Superior temporal gyrus (tissue), 1 donor: Measurements from ENCODE around the gene PCDHGA3.
"Not testable (repeated sequence)": the region's sequence is repeated elsewhere in the genome, so short reads cannot be mapped to it uniquely, and the experiment has no call there.

Experiments used
- DNase-seq: peaks from one replicate; pipeline ENCODE4 v3.0.0-alpha.2; 2016; ENCODE audit errors: extremely low spot score

Gene PCDHGA3

GRCh38 chr5:141346017-141346416 is 2.4 kb downstream of the PCDHGA3 start:
- DNase-seq, result not testable (repeated sequence)

GRCh38 chr5:141349917-141350619 is 6.4 kb downstream of the PCDHGA3 start, which contains the start of gene PCDHGB1:
Gene PCDHGB1 (plus strand): TSS chr5:141350099. CDS start chr5:141350261, 162 bp downstream.
- DNase-seq, result peak; percentile 25

- DNase-seq, result no peak
Observed at GRCh38 chr5:141351591-141351990, 8.0 kb downstream of the PCDHGA3 start.

GRCh38 chr5:141354900-141355469 is 11.4 kb downstream of the PCDHGA3 start, which contains the start of gene PCDHGA4:
Gene PCDHGA4 (plus strand): TSS chr5:141355021. CDS start chr5:141355108, 87 bp downstream.
- no peak for DNase-seq

GRCh38 chr5:141355641-141356040 is 12.0 kb downstream of the PCDHGA3 start:
- DNase-seq, result no peak

- no peak for DNase-seq
Observed at GRCh38 chr5:141356133-141356532, 12.5 kb downstream of the PCDHGA3 start.

- DNase-seq, result no peak
Observed at GRCh38 chr5:141356950-141357349, 13.3 kb downstream of the PCDHGA3 start.

- DNase-seq, result peak; percentile 39
Observed at GRCh38 chr5:141359790-141360426, 16.3 kb downstream of the PCDHGA3 start, which contains the start of gene PCDHGB2. Gene PCDHGB2 (plus strand): TSS chr5:141359994. CDS start chr5:141360136, 142 bp downstream.

GRCh38 chr5:141360685-141361084 is 17.1 kb downstream of the PCDHGA3 start:
- no peak for DNase-seq

- DNase-seq, result no peak
Observed at GRCh38 chr5:141362719-141363118, 19.1 kb downstream of the PCDHGA3 start.

- no peak for DNase-seq
Observed at GRCh38 chr5:141363952-141364660, 20.5 kb downstream of the PCDHGA3 start, which contains the start of gene PCDHGA5. Gene PCDHGA5 (plus strand): TSS chr5:141364162. CDS start chr5:141364331, 169 bp downstream.

GRCh38 chr5:141366016-141366896 is 22.6 kb downstream of the PCDHGA3 start:
- no peak for DNase-seq

- DNase-seq, result peak; percentile 13
Observed at GRCh38 chr5:141369994-141370848, 26.6 kb downstream of the PCDHGA3 start, which contains the start of gene PCDHGB3. Gene PCDHGB3 (plus strand): TSS chr5:141370242. CDS start chr5:141370395, 153 bp downstream.

GRCh38 chr5:141371572-141372475 is 28.2 kb downstream of the PCDHGA3 start:
- DNase-seq, result no peak

GRCh38 chr5:141373673-141374317 is 30.2 kb downstream of the PCDHGA3 start, which contains the start of gene PCDHGA6:
Gene PCDHGA6 (plus strand): TSS chr5:141373891. CDS start chr5:141374084, 193 bp downstream.
- no peak for DNase-seq

GRCh38 chr5:141374627-141375026 is 31.0 kb downstream of the PCDHGA3 start:
- DNase-seq, result no peak

- DNase-seq, result not testable (repeated sequence)
Observed at GRCh38 chr5:141375444-141376155, 32.0 kb downstream of the PCDHGA3 start.
